ENCODE results near the gene HIF3A.
"Not testable (repeated sequence)": the region's sequence is repeated elsewhere in the genome, so short reads cannot be mapped to it uniquely, and the experiment has no call there.

HIF3A gene

GRCh38 chr19:46306501-46306900 is 9.7 kb downstream of the HIF3A start:
- Histone ChIP-seq H3K4me3 (ENCODE audit: low read depth in 1 of 2, low read length in 2 of 2) (no peak overlapping the region), H3K27me3 (ENCODE audit: insufficient read depth, low read length, poor library complexity) (no peaks in the 10 kb centered on the region), H3K9ac (ENCODE audit: low read depth, low read length) (no peak overlapping the region), H3K4me2 (ENCODE audit: insufficient read depth, low read length) (no peak overlapping the region), H3K9me3 (ENCODE audit: insufficient read depth, low read length, severe bottlenecking) (no peaks in the 10 kb centered on the region), H3K79me2 (ENCODE audit: insufficient read depth, low read length) (no peaks in the 10 kb centered on the region), H4K20me1 (ENCODE audit: insufficient read depth, low read length) (no peaks in the 10 kb centered on the region), H2AFZ (ENCODE audit: low read depth, low read length) (no peak overlapping the region), H3K36me3 (ENCODE audit: insufficient read depth, low read length) (no peaks in the 10 kb centered on the region), H3K4me1 (ENCODE audit: insufficient read depth, low read length) (no peaks in the 10 kb centered on the region), H3K27ac (ENCODE audit: low read length) (no peak overlapping the region)
- no peak for ATAC-seq (ENCODE audit: insufficient read depth, low read depth)
- TF ChIP-seq CTCF (IDR thresholded peaks at IDR 0.05; ENCODE audit: borderline replicate concordance, extremely low read depth, low read length, poor library complexity, severe bottlenecking) (no peak), EZH2 (IDR thresholded peaks at IDR 0.05; ENCODE audit: borderline replicate concordance, low read depth, low read length, severe bottlenecking) (no peak)
- DNase-seq = no peak

- Histone ChIP-seq H3K4me2 (ENCODE audit: insufficient read depth, low read length) (no peak overlapping the region), H3K27me3 (ENCODE audit: insufficient read depth, low read length, poor library complexity) (no peaks in the 10 kb centered on the region), H3K4me3 (ENCODE audit: low read depth in 1 of 2, low read length in 2 of 2) (no peak overlapping the region), H4K20me1 (ENCODE audit: insufficient read depth, low read length) (no peaks in the 10 kb centered on the region), H3K9ac (ENCODE audit: low read depth, low read length) (no peak overlapping the region), H2AFZ (ENCODE audit: low read depth, low read length) (no peak overlapping the region), H3K79me2 (ENCODE audit: insufficient read depth, low read length) (no peaks in the 10 kb centered on the region), H3K36me3 (ENCODE audit: insufficient read depth, low read length) (no peaks in the 10 kb centered on the region), H3K27ac (ENCODE audit: low read length) (no peak overlapping the region), H3K9me3 (ENCODE audit: insufficient read depth, low read length, severe bottlenecking) (no peaks in the 10 kb centered on the region), H3K4me1 (ENCODE audit: insufficient read depth, low read length) (no peaks in the 10 kb centered on the region)
- TF ChIP-seq EZH2 (IDR thresholded peaks at IDR 0.05; ENCODE audit: borderline replicate concordance, low read depth, low read length, severe bottlenecking) = no peak
- no peak for TF ChIP-seq CTCF (IDR thresholded peaks at IDR 0.05; ENCODE audit: borderline replicate concordance, extremely low read depth, low read length, poor library complexity, severe bottlenecking)
- DNase-seq (no peak), ATAC-seq (ENCODE audit: insufficient read depth, low read depth) (no peak)
Observed at GRCh38 chr19:46308510-46308909, 11.7 kb downstream of the HIF3A start.

- Histone ChIP-seq H3K4me2 (ENCODE audit: insufficient read depth, low read length) (no peak overlapping the region), H3K79me2 (ENCODE audit: insufficient read depth, low read length) (no peaks in the 10 kb centered on the region), H3K4me1 (ENCODE audit: insufficient read depth, low read length) (no peaks in the 10 kb centered on the region), H3K27ac (ENCODE audit: low read length) (no peak overlapping the region), H3K4me3 (ENCODE audit: low read depth in 1 of 2, low read length in 2 of 2) (no peak overlapping the region), H3K9me3 (ENCODE audit: insufficient read depth, low read length, severe bottlenecking) (no peaks in the 10 kb centered on the region), H3K36me3 (ENCODE audit: insufficient read depth, low read length) (no peaks in the 10 kb centered on the region), H2AFZ (ENCODE audit: low read depth, low read length) (no peak overlapping the region), H3K27me3 (ENCODE audit: insufficient read depth, low read length, poor library complexity) (no peaks in the 10 kb centered on the region), H3K9ac (ENCODE audit: low read depth, low read length) (no peak overlapping the region), H4K20me1 (ENCODE audit: insufficient read depth, low read length) (no peaks in the 10 kb centered on the region)
- DNase-seq = no peak
- TF ChIP-seq EZH2 (IDR thresholded peaks at IDR 0.05; ENCODE audit: borderline replicate concordance, low read depth, low read length, severe bottlenecking) (no peak), CTCF (IDR thresholded peaks at IDR 0.05; ENCODE audit: borderline replicate concordance, extremely low read depth, low read length, poor library complexity, severe bottlenecking) (no peak)
- no peak for ATAC-seq (ENCODE audit: insufficient read depth, low read depth)
Observed at GRCh38 chr19:46309056-46309455, 12.2 kb downstream of the HIF3A start.

GRCh38 chr19:46311444-46311843 is 14.6 kb downstream of the HIF3A start:
- Histone ChIP-seq H3K9ac (ENCODE audit: low read depth, low read length) (no peak overlapping the region), H3K27me3 (ENCODE audit: insufficient read depth, low read length, poor library complexity) (no peaks in the 10 kb centered on the region), H3K9me3 (ENCODE audit: insufficient read depth, low read length, severe bottlenecking) (no peaks in the 10 kb centered on the region), H3K4me2 (ENCODE audit: insufficient read depth, low read length) (no peak overlapping the region), H3K27ac (ENCODE audit: low read length) (no peak overlapping the region), H3K4me3 (ENCODE audit: low read depth in 1 of 2, low read length in 2 of 2) (no peak overlapping the region), H3K4me1 (ENCODE audit: insufficient read depth, low read length) (no peaks in the 10 kb centered on the region), H3K79me2 (ENCODE audit: insufficient read depth, low read length) (no peaks in the 10 kb centered on the region), H3K36me3 (ENCODE audit: insufficient read depth, low read length) (no peaks in the 10 kb centered on the region), H2AFZ (ENCODE audit: low read depth, low read length) (no peak overlapping the region), H4K20me1 (ENCODE audit: insufficient read depth, low read length) (no peaks in the 10 kb centered on the region)
- no peak for DNase-seq
- TF ChIP-seq EZH2 (IDR thresholded peaks at IDR 0.05; ENCODE audit: borderline replicate concordance, low read depth, low read length, severe bottlenecking) = no peak
- no peak for TF ChIP-seq CTCF (IDR thresholded peaks at IDR 0.05; ENCODE audit: borderline replicate concordance, extremely low read depth, low read length, poor library complexity, severe bottlenecking)
- ATAC-seq (ENCODE audit: insufficient read depth, low read depth) = no peak

- H3K27ac ChIP-seq (ENCODE audit: low read length); H3K9me3 ChIP-seq (ENCODE audit: insufficient read depth, low read length, severe bottlenecking): not testable (repeated sequence)
Observed at GRCh38 chr19:46313540-46314469, 17.0 kb downstream of the HIF3A start.

More at GRCh38 chr19:46313540-46314469, 17.0 kb downstream of the HIF3A start:
- ATAC-seq (ENCODE audit: insufficient read depth, low read depth); H3K36me3 ChIP-seq (ENCODE audit: insufficient read depth, low read length); H3K27me3 ChIP-seq (ENCODE audit: insufficient read depth, low read length, poor library complexity); H2AFZ ChIP-seq (ENCODE audit: low read depth, low read length); H3K4me3 ChIP-seq (ENCODE audit: low read depth in 1 of 2, low read length in 2 of 2); H3K79me2 ChIP-seq (ENCODE audit: insufficient read depth, low read length); H3K4me1 ChIP-seq (ENCODE audit: insufficient read depth, low read length); H4K20me1 ChIP-seq (ENCODE audit: insufficient read depth, low read length); H3K9ac ChIP-seq (ENCODE audit: low read depth, low read length); DNase-seq; H3K4me2 ChIP-seq (ENCODE audit: insufficient read depth, low read length): not testable (repeated sequence)

Data from DND-41 (cell line).